NOMO-1 (cell line): Measurements from ENCODE around the gene MICB.
"Not testable (repeated sequence)": the region's sequence is repeated elsewhere in the genome, so short reads cannot be mapped to it uniquely, and the experiment has no call there.

Experiments
- DNase-seq, 2 experiments: peaks; one replicate each; lab custom pipeline; 2025; ENCODE audit not compliant: unreplicated experiment in 2 of 2; lab: John Stamatoyannopoulos, UW

The MICB gene

DNA sequence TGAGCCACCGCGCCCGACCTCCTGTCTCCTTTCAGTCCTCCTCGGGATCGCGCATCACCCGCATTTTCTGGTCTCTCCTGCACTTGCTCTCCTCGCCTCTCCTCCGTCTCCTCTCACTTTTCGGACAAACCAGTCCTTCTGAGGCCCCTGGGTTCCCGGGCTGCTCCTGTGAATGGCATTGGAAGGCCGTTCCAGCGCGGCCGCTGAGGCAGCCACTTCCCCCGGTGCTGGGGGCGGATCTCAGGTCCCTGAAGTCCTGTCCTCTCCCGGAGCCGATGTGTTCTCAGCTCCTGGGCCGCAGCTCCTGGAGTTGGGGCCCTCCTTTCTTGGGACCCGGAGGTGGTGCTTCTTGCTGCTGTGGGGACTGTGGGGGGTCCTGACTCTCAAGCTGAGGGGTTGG, 803 bp downstream of the MICB start:
- no peak for DNase-seq

DNA sequence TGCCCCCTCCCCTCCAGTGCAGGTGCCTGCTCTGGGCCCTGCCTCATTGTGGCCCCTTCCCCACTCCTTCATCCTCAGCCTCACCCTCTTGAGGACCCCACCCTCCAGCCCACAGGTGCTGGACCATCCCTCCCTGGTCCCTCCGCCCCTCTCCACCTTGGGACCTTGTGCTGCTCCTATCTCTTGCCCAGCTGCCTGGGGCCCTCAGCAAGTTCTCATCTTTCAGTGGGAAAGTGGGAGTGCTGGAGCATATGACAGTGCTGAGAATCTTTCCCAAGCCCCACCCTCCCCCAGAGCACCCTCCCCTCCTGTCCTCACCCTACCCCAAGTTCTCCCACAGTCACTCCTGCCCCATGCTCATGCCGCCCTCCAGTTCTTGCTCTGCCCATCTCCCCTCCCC, 1.7 kb downstream of the MICB start:
- not testable (repeated sequence) for DNase-seq

DNA sequence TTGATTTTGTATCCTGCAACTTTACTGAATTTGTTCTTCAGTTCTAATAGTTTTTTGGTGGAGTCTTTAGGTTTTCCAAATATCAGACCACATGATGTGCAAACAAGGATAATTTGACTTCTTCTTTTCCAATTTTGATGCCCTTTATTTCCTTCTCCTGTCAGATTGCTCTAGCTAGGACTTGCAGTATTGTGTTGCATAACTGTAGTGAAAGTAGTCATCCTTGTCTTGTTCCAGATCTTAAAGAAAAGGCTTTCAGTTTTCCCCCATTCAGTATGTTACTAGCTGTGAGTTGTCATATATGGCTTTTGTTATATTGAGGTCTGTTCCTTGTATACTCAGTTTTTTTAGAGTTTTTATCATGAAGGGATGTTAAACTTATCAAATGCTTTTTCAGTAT, 4.6 kb downstream of the MICB start:
- DNase-seq, result no peak

DNA sequence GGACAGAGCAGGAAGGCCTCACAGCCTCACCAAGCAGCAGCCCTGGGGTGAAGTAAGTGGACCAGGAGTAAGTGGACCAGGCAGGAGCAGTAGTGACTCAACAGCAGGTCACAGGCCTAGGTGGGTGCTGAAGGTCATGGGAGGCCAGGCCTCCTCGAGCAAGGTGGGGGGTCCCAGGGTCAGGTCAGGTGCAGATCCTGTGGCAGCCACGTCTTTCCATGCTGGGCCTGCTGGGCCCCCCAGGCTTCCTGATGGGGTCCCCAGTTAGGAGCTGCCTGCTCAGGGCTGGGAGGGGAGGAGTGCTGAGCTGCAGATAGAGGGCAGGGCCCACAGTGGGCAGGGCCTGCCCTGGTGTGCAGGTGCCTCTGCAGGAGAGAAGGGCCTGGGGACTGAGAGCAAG, 11.1 kb downstream of the MICB start:
- not testable (repeated sequence) for DNase-seq

DNA sequence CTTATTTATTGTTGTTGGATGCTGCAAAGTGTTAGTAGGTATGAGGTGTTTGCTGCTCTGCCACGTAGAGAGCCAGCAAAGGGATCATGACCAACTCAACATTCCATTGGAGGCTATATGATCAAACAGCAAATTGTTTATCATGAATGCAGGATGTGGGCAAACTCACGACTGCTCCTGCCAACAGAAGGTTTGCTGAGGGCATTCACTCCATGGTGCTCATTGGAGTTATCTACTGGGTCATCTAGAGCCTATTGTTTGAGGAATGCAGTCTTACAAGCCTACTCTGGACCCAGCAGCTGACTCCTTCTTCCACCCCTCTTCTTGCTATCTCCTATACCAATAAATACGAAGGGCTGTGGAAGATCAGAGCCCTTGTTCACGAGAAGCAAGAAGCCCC, 12.1 kb downstream of the MICB start:
- no peak for DNase-seq

DNA sequence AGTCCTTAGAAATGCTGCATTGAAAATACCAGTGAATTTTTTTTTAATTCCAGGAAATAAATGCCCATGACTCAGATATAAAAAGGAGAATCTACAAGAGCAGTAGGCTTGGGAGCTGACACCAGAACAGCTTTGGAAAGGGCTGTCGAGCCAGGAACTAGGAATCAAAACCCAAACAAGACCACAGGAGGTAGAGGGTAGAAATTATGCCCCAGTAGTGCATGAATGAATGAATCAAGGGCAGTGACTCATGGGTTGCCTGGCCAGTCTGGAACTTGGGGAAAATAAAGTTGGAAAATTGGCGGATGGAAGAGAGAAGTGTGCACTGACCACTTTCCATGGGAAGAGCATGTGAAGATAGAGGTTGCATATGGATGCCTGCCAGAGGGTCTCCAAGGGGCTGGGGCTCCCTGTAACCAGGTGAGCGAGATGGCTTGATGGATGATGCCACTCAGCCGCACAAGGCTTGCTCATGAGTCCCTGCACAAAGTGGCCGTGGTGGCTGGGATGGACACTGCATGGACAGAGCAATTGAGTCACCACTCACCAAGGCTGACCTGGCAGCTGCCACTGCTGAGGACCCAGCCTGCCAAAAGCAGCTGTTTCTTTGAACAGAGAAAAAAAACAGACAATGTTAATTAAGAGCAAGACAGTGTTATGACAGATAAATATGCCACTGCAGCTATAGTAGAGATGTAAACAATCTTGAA, 15.7 kb downstream of the MICB start:
- no peak for DNase-seq

DNA sequence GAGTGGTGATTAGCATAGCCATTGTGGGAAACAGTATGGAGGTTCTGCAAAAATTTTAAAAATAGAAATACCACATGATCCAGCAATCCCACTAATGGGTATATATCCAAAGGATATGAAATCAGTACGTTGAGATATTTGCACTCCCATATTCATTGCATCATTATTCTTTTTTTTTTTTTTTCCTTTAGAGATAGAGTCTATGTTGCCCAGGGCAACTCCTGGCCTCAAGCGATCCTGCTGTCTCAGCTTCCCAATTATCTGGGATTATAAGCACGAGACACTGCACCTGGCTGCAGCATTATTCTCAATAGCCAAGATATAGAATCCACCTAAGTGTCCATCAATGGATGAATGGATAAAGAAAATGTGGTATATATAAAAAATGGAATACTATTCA, 23.9 kb downstream of the MICB start:
- no peak for DNase-seq

DNA sequence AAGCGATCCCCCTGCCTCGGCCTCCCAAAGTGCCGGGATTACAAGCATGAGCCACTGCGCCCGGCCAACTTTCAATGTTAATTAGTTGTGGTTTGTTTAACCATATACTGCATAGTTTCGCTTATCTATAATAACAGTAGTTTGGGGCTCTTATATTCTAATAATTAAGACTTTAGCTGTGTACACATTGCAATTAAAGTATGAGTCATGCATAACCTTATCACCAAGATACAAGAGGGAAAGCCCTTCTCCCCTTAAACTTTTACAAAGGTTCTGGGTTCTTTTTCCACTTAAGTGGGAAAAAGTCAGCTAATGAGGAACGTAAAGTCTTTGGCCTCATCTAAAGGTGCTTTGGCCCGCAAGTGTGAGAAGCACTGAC, 27.6 kb downstream of the MICB start:
- DNase-seq, result no peak

DNA sequence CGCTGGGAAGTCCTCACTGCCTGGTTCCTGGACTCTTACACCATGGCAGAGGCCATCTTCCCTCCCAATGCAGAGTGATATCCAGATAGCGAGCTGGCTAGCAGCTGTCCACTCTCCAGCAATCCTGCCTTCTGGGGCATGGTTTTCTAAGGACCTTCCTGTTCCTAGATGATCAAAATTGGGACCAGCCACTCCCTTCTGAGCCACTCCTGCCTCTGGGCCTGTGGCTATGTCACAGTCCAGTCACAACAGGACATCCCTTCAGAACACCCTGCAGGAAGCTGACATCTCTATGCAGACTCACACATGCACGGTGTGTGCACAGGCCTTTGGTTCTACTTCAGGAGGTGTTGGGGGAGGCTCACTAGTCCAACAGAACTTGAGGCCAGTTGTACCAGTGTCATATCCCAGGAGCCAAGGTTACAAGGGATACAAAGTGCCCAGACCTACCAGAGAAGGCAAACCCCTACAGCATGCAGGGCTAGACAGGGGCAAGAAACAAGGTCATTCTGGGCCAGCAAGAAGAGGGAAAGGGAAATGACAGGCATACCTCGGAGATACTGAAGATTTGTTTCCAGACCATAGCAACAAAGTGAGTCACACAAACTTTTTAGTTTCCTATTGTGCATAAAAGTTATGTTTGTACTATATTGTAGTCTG, 28.1 kb downstream of the MICB start:
- DNase-seq, result no peak

DNA sequence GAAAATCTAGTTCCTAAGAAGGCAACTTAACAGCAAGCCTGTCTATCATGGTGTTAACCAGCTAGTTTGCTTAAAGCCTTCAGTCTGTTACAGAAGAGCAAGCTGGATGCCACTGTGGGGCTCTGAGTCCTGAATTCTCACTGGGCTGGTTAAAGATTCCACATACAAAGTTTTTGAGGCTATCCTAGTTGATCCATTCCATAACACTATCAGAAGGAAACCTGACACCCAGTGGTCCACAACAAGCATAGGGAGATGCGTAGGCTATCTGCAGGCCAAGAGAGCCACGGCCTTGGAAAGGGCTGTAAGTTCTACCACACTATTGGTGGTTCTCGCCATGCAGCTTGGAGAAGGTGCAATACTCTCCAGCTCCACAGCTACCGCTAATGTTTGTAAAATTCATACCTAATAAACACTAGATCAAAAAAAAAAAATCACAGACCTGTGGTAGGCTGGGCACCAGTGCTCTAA, 30.4 kb downstream of the MICB start:
- DNase-seq, result no peak

DNA sequence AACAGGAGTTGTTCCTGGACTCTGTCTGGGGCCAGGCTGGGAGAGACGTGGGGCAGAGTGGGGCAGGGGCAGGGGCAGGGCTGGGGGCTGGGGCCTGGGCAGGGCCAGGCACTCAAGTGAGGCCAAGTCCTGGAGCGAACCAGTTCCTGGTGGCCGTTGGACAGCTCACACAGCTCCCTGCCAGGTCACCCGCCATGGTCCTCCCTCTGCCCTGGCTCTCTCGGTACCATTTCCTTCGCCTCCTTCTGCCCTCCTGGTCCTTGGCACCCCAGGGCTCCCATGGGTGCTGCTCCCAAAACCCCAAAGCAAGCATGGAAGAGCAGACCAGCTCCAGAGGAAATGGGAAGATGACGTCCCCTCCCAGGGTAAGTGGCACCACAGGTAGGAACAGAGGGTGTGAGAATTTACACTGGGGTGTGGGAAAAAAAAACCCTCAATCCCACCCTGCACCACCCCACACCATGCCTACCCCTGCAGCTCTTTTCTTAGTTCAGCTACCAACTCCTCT, 30.9 kb downstream of the MICB start, which contains the start of gene MCCD1:
Gene MCCD1 (plus strand): TSS at position 142 of the 508 bp plus-strand sequence. CDS start 53 bp downstream, at position 195.
- DNase-seq, result no peak

DNA sequence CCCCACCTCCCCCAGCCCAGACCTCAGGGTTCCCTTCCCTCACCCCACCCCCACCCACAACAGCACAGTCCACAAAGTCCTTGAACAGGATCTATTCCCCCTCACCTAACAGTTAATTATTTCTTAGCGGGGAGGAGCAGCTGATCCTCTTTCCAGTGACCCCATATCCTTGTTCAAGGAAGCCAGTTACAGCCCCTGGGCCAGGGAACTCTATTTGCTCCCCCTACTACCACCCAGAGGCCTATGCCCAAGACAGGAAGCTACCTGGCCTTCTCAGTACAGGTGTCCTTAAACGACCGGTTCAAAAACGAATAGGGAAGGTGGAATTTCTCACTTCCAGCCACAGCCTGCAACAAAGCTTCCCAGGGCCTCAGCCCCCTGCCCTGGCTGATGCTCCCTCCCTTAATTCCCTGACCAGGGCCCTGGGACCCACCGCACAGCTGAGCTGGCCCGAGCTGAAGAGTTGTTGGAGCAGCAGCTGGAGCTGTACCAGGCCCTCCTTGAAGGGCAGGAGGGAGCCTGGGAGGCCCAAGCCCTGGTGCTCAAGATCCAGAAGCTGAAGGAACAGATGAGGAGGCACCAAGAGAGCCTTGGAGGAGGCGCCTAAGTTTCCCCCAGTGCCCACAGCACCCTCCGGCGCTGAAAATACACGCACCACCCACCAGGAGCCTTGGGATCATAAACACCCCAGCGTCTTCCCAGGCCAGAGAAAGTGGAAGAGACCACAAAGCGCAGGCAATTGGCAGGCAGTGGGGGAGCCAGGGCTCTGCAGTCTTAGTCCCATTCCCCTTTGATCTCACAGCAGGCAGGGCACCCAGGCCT, 31.6 kb downstream of the MICB start:
- DNase-seq, result no peak

DNA sequence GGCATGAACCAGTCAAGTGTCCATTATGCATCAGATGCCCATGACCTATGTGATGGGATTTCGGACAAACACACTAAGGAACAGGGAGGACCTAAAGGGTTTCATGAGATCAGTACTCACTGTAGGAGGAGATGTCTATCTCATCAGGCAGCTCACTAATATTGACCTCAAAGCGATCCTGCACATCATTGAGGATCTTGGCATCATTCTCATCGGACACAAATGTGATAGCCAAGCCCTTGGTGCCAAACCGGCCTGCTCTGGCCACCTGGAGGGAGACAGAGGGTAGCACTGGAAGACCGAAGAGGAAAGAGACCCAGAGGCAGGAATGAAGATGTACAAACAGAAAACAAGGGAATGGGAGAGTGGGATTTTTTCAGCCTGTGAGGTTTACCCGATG, 32.7 kb downstream of the MICB start:
- no peak for DNase-seq

DNA sequence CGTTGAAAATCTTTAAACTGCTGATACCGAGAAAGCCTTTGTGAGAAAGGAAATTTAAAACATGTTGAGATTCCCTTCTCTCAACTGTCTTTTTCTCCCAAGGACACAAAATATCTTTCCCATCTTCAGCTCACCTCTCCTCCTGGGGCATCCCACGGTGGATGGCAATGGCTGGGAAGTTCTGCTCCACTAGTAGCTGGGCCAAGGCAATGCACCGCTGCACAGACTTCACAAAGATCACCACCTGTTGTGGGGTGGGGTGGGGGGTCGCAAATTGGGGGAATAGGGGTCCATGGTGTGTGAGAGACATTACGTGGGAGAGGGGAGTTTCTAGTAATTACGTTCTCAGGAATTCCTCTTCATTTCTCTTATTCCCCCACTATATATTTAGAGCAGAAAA, 33.2 kb downstream of the MICB start:
- no peak for DNase-seq

DNA sequence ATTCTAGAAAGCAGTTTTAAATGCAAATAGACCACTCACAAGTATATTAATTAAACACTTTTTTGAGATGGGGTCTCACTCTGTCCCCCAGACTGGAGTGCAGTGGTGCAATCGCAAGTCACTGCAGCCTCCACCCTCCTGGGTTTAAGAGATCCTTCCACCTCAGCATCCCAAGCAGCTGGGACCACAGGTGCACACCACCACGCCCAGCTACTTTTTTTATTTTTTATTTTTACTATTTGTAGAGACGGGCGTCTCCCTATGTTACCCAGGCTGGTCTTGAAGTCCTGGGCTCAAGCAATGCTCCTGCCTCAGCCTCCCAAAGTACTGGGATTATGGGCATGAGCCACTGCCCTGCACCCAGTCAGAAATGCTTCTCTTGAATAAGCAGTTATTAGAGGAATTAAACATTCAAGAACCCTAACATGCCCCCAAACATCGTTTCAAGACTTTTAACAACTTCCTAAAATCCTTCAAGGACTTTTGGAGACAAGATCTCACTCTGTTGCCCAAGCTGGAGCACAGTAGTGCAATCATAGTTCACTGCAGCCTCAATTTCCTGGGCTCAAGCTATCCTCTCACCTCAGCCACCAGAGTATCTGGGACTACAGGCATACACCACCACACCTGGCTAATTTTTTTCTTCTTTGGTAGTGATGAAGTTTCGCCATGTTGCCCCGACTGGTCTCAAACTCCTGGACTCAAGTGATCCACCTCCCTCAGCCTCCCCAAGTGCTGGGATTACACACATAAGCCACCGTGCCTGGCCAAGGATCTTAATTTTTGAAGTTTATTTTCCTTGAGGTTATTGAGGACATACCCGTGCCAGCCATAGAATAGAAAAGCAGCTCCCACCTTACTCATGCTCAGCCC, 34.1 kb downstream of the MICB start:
- DNase-seq, result no peak

DNA sequence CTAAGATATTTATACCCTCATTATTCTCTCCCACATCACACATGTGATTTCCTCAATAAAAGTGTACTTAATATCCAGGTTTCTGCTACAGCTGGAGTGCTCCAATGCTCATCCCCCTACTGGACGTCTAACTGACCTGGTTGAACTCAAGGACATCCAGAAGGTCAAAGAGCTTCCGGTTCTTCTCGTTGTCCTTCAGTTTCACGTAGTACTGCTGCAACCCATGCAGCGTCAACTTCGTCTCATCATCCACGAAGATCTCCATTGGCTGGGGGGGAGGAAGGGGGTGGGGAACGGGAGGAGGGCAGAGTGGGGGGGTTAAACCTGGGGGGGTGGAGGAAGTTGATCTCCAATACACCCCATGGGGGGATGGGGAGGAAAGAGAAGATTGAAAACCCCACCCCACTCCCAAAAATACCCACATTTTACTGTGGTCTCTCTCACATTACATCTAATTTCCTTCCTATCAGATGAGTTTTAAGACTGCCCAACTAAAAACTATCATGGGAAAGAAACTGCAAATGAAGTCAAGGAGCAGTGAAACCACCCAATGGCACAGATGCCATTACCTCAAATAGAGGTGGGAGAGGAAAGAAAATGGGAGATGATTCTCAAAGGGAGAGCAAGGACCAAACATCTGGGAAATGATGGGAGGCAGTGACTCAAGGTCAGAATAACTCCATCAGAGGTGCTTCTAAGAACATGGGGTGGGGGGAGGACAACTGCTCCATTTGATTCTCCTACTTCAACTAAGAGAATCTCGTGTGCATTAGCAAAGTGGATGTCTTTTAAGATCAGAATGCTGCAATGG, 34.9 kb downstream of the MICB start:
- no peak for DNase-seq

DNA sequence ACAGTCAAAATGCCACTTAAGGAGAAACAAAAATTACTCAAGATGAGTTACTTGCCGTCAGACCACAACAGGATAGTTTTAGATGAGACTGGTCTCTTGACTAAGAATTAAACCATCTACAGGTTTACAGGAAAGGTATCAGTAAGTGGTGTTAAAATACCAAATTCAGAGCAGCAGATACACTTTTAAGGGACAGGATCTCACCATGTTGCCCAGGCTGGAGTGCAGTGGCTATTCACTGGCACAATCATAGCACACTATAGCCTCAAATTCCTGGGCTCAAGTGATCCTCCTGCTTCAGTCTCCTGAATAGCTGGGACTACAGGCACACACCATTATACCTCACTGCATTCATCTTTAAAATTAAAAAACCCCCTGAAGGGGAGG, 35.5 kb downstream of the MICB start:
- no peak for DNase-seq

DNA sequence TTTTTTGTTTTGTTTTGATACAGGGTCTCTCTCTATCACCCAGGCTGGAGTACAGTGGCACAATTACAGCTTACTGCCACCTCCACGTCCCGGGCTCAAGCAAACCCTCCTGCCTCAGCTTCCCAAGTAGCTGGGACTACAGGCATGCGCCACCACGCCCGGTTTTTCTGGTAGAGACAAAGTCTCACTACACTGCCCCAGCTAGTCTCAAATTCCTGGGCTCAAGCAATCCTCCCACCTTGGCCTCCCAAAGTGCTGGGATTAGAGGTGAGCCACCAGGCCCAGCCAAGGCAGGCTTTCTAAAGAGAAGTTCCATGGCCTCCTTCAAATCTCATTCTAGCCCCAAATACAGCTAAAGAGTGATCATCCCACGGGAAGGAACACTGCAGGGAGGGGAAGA, 36.1 kb downstream of the MICB start:
- DNase-seq, result no peak

DNA sequence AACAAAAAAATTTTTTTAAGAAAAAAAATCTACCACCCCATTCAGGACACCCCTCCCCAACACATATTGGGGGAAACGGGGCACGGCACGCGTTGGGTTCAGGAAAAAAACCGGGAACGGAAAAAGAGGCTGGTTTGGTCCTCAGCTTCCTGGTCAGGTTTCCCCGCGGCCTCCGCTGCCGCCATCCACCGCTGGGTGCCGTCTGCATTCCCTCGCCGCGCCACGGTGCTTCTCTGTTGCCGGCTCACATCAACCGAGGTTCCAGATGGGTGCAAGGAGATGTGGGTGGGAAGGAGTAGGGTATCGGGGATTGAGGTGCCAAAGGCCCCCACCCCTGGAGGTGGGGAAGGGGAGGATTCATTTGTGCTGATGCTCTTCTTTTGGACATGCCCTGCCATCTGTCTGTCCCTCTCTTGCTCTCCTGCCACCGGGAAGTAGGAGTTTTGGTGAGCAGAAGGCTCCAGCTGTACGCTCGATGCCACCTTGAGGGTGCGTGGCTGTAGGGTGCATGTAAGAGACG, 36.6 kb downstream of the MICB start:
- no peak for DNase-seq
